Neural progenitor cell (in vitro differentiated cells): ENCODE data around the gene ATRN. TPM values are rescaled to one million over a fixed set of nuclear protein-coding genes. Genes with fewer than 3 reads are reported as not detected.

Experiments used
- DNase-seq: peaks from one replicate; pipeline ENCODE4 v3.0.0-alpha.2; 2016; ENCODE audit warnings: low spot score
- H2AFZ ChIP-seq: fragments of 200-600 bp; sonication (generic); replicated peaks from 2 replicates; pipeline ENCODE4 v1.6.1; 2016; ENCODE audit warnings: antibody characterized with exemption
- H3F3A ChIP-seq: fragments of 200-600 bp; sonication (generic); 2 replicates; pipeline ENCODE4 v1.6.1; 2016; ENCODE audit warnings: antibody characterized with exemption, low read depth
- H3K27ac ChIP-seq: fragments of 200-600 bp; sonication (generic); 2 replicates; pipeline ENCODE4 v1.5.1; 2016; ENCODE audit warnings: mild to moderate bottlenecking
- H3K27me3 ChIP-seq: fragments of 200-600 bp; sonication (generic); 2 replicates; pipeline ENCODE4 v1.6.1; 2016; ENCODE audit warnings: mild to moderate bottlenecking, moderate library complexity
- H3K36me3 ChIP-seq: fragments of 200-600 bp; sonication (generic); 2 replicates; pipeline ENCODE4 v1.5.1; 2016
- H3K4me1 ChIP-seq: fragments of 200-600 bp; sonication (generic); 2 replicates; pipeline ENCODE4 v1.6.1; 2016; ENCODE audit warnings: mixed run types
- H3K4me2 ChIP-seq: fragments of 200-600 bp; sonication (generic); 2 replicates; pipeline ENCODE4 v1.6.1; 2016
- H3K4me3 ChIP-seq: fragments of 200-600 bp; sonication (generic); 2 replicates; pipeline ENCODE4 v1.5.1; 2016
- H3K79me2 ChIP-seq: fragments of 200-600 bp; sonication (generic); 2 replicates; pipeline ENCODE4 v1.6.1; 2016; ENCODE audit warnings: low read depth
- H3K9ac ChIP-seq: fragments of 200-600 bp; sonication (generic); 2 replicates; pipeline ENCODE4 v1.6.1; 2016
- H3K9me3 ChIP-seq: fragments of 200-600 bp; sonication (generic); 2 replicates; pipeline ENCODE4 v1.5.1; 2016; ENCODE audit warnings: low read depth
- H4K20me1 ChIP-seq: fragments of 200-600 bp; sonication (generic); 2 replicates; pipeline ENCODE4 v1.6.1; 2016; ENCODE audit warnings: low read depth
- H3K27ac Mint-ChIP-seq: 3 replicates; pipeline ENCODE4 v1.8.0; 2021; ENCODE audit warnings: mixed read lengths
- H3K27me3 Mint-ChIP-seq: 2 replicates; pipeline ENCODE4 v1.8.0; 2022; ENCODE audit warnings: low read depth, mild to moderate bottlenecking, inconsistent platforms, moderate library complexity, mixed read lengths; ENCODE audit not compliant: insufficient read depth
- H3K36me3 Mint-ChIP-seq: 3 replicates; pipeline ENCODE4 v1.8.0; 2021; ENCODE audit warnings: mixed read lengths
- H3K4me1 Mint-ChIP-seq: 3 replicates; pipeline ENCODE4 v1.8.0; 2021; ENCODE audit warnings: mixed read lengths
- H3K4me3 Mint-ChIP-seq: 3 replicates; pipeline ENCODE4 v1.8.0; 2021; ENCODE audit warnings: mild to moderate bottlenecking, moderate library complexity, mixed read lengths
- H3K9me3 Mint-ChIP-seq: 3 replicates; pipeline ENCODE4 v1.8.0; 2020; ENCODE audit warnings: mixed read lengths
- CTCF ChIP-seq: fragments of 200-600 bp; sonication (generic); IDR thresholded peaks from 2 replicates; pipeline ENCODE4 v1.5.1; 2017; ENCODE audit warnings: antibody characterized with exemption, mild to moderate bottlenecking
- EZH2 ChIP-seq: fragments of 200-600 bp; sonication (generic); IDR thresholded peaks from 2 replicates; pipeline ENCODE4 v1.6.1; 2017; ENCODE audit warnings: antibody characterized with exemption, mild to moderate bottlenecking, moderate library complexity
- EZH2phosphoT487 ChIP-seq: fragments of 200-600 bp; sonication (generic); IDR thresholded peaks from 2 replicates; pipeline ENCODE4 v1.6.1; 2017; ENCODE audit warnings: antibody characterized with exemption
- total RNA-seq: library from RNA; depleted of rRNA; stranded (reverse); fragments of >200 nt; gene quantifications from 2 replicates; pipeline ENCODE4 v1.2.3, GENCODE V29; 2015; ENCODE audit warnings: low replicate concordance

ATRN gene
- total RNA-seq, 1 donor from 2014 or later, result 36.8 TPM

DNA sequence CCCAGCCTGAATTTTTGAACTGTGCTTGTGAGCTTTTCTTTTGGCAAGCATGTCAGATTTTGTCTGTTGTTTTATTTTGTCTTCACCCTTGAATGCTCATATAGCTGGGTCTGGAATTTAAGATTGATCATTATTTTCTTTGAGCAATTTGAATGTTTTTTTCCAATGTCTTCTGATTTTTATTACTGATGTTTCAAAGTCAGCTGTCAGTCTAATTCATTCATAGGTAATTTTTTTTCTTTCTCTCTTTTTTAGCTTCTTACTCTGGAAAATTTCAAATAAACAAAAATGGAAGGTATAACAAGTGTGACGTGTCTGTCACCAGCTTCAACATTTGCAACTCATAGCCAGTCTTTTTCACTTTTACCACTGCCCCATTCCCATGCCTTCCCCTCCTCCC, 15.1 kb downstream of the ATRN start:
- no peak overlapping the region for H3K4me2 ChIP-seq
- Mint-ChIP-seq H3K4me3 (no peak overlapping the region), H3K36me3 (peaks cover 18% of the 10 kb centered on the region), H3K27ac (no peak overlapping the region), H3K4me1 (no peaks in the 10 kb centered on the region), H3K27me3 (no peaks in the 10 kb centered on the region), H3K9me3 (peaks cover 16% of the 10 kb centered on the region)
- H3K36me3 ChIP-seq, result no peaks in the 10 kb centered on the region
- TF ChIP-seq CTCF (no peak), EZH2 (no peak)
- H3F3A ChIP-seq, result no peaks in the 10 kb centered on the region
- peaks cover 7% of the 10 kb centered on the region for H3K9me3 ChIP-seq
- no peak overlapping the region for H2AFZ ChIP-seq
- H3K9ac ChIP-seq, result no peak overlapping the region
- H3K27ac ChIP-seq, result no peak overlapping the region
- H3K79me2 ChIP-seq, result peaks cover 28% of the 10 kb centered on the region
- H3K4me1 ChIP-seq, result peaks cover 4% of the 10 kb centered on the region
- no peak overlapping the region for H3K4me3 ChIP-seq
- no peaks in the 10 kb centered on the region for H4K20me1 ChIP-seq
- DNase-seq, result no peak
- no peaks in the 10 kb centered on the region for H3K27me3 ChIP-seq

DNA sequence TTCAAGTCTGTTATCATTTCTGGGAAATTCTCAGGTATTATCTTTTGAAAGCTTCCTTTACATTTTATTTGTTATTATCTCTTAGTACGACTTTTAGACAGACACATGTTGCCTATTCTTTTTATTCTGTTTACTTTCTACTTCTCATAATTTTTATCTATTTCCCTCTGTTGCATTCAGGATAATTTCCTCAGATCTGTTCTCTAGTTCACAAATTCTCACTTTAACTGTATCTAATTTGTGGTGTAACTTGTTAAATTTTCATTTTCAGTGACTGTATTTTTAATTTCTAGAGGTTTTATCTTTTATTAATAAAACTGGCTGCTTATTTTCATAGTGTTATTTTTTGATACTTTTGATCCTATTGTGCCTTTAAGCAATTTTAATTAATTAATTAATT, 16.0 kb downstream of the ATRN start:
- no peak overlapping the region for H3K27ac ChIP-seq
- H3K9ac ChIP-seq, result no peak overlapping the region
- no peaks in the 10 kb centered on the region for H3K36me3 ChIP-seq
- DNase-seq, result no peak
- peaks cover 4% of the 10 kb centered on the region for H3K4me1 ChIP-seq
- no peak overlapping the region for H2AFZ ChIP-seq
- H4K20me1 ChIP-seq, result no peaks in the 10 kb centered on the region
- Mint-ChIP-seq H3K9me3 (peaks cover 16% of the 10 kb centered on the region), H3K36me3 (peaks cover 18% of the 10 kb centered on the region), H3K27me3 (no peaks in the 10 kb centered on the region), H3K4me3 (no peak overlapping the region), H3K27ac (no peak overlapping the region), H3K4me1 (no peaks in the 10 kb centered on the region)
- TF ChIP-seq EZH2, result no peak
- no peak for TF ChIP-seq EZH2phosphoT487
- TF ChIP-seq CTCF, result no peak
- no peak overlapping the region for H3K4me3 ChIP-seq
- H3K4me2 ChIP-seq, result no peak overlapping the region
- peaks cover 25% of the 10 kb centered on the region for H3K79me2 ChIP-seq
- H3F3A ChIP-seq, result no peaks in the 10 kb centered on the region
- no peaks in the 10 kb centered on the region for H3K27me3 ChIP-seq
- peaks cover 7% of the 10 kb centered on the region for H3K9me3 ChIP-seq

GRCh38 chr20:3492669-3493068, 21.9 kb downstream of the ATRN start:
- H3K27ac ChIP-seq, result no peak overlapping the region
- no peak for DNase-seq
- H3K27me3 Mint-ChIP-seq, result no peaks in the 10 kb centered on the region

More at GRCh38 chr20:3492669-3493068, 21.9 kb downstream of the ATRN start:
- Histone ChIP-seq H3K79me2 (peaks cover 23% of the 10 kb centered on the region), H3K9me3 (no peaks in the 10 kb centered on the region), H3K4me3 (no peak overlapping the region), H4K20me1 (no peaks in the 10 kb centered on the region), H3K27me3 (no peaks in the 10 kb centered on the region), H3K36me3 (no peaks in the 10 kb centered on the region), H3F3A (no peaks in the 10 kb centered on the region), H3K4me1 (peaks cover 4% of the 10 kb centered on the region), H2AFZ (no peak overlapping the region), H3K9ac (no peak overlapping the region), H3K4me2 (no peak overlapping the region)
- TF ChIP-seq CTCF (no peak), EZH2 (no peak), EZH2phosphoT487 (no peak)
- no peak overlapping the region for H3K4me3 Mint-ChIP-seq
- peaks cover 7% of the 10 kb centered on the region for H3K36me3 Mint-ChIP-seq
- H3K27ac Mint-ChIP-seq, result no peak overlapping the region
- H3K4me1 Mint-ChIP-seq, result no peaks in the 10 kb centered on the region
- peaks cover 11% of the 10 kb centered on the region for H3K9me3 Mint-ChIP-seq
